ENCODE results near the gene CEP104. TPM values are rescaled to one million over a fixed set of nuclear protein-coding genes. Genes with fewer than 3 reads are reported as not detected.
A peak's percentile ranks its signal among the peaks of the same experiment; 100 is the strongest.

CEP104 gene
- total and polyA plus RNA-seq, 9 of the 15 experiments (the other 6 are each of a cell fraction or from before 2014, with no cell fraction given): 11.2 to 63.4 (median 42.6) TPM

DNA sequence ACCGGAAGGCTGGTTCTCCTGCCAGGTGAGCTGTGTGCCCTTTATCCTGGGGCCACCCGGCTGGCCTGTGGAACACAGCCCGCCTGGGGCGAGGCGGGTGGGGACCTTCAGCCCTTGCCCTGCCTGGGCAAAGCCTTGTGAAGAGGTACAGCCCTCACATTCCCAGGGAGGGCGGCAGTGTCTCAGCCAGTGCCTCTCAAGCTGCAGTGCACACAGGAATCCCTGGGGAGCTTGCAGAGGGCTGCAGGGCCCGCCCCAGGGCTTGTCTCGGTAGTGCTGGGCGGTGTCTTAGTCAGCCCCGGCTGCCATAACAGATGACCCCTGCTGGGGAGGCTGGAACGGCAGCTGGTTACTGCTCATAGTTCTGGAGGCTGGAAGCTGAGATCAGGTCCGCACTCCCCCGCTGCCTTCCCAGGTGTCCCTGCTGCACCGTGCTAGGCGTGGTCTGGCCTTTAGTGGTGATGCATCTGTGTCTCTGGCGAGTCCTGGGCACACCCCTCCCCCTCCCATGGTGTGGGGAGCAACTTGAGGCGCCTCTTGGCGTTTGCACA, 12.8 kb upstream of the CEP104 start (continued):
- TF ChIP-seq RFX7 (CRISPR knock-in tag; IDR thresholded peaks at IDR 0.05): no peak
- no peak for TF ChIP-seq SRSF3 (IDR thresholded peaks at IDR 0.05; ENCODE audit: insufficient read depth, low read length)
- TF ChIP-seq, protein P1, sequence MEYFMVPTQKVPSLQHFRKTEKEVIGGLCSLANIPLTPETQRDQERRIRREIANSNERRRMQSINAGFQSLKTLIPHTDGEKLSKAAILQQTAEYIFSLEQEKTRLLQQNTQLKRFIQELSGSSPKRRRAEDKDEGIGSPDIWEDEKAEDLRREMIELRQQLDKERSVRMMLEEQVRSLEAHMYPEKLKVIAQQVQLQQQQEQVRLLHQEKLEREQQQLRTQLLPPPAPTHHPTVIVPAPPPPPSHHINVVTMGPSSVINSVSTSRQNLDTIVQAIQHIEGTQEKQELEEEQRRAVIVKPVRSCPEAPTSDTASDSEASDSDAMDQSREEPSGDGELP (CRISPR knock-in tag; IDR thresholded peaks at IDR 0.05; ENCODE audit: borderline replicate concordance): peak; percentile 91
- no peak for TF ChIP-seq E2F8 (IDR thresholded peaks at IDR 0.05; ENCODE audit: low read depth, partially characterized antibody)
- TF ChIP-seq THAP7 (CRISPR knock-in tag; IDR thresholded peaks at IDR 0.05): no peak
- no peak; the same call in 1 of the 2 replicates for TF ChIP-seq RAD51 (IDR thresholded peaks at IDR 0.05; ENCODE audit: borderline replicate concordance, low read depth)
- TF ChIP-seq, protein P2, sequence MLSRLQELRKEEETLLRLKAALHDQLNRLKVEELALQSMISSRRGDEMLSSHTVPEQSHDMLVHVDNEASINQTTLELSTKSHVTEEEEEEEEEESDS (CRISPR knock-in tag; IDR thresholded peaks at IDR 0.05): no peak
- no peak for TF ChIP-seq SRSF9 (IDR thresholded peaks at IDR 0.05; ENCODE audit: borderline replicate concordance, low read depth, low read length)
- TF ChIP-seq ZNF512 (tag; IDR thresholded peaks at IDR 0.05): no peak
- TF ChIP-seq, protein P3, sequence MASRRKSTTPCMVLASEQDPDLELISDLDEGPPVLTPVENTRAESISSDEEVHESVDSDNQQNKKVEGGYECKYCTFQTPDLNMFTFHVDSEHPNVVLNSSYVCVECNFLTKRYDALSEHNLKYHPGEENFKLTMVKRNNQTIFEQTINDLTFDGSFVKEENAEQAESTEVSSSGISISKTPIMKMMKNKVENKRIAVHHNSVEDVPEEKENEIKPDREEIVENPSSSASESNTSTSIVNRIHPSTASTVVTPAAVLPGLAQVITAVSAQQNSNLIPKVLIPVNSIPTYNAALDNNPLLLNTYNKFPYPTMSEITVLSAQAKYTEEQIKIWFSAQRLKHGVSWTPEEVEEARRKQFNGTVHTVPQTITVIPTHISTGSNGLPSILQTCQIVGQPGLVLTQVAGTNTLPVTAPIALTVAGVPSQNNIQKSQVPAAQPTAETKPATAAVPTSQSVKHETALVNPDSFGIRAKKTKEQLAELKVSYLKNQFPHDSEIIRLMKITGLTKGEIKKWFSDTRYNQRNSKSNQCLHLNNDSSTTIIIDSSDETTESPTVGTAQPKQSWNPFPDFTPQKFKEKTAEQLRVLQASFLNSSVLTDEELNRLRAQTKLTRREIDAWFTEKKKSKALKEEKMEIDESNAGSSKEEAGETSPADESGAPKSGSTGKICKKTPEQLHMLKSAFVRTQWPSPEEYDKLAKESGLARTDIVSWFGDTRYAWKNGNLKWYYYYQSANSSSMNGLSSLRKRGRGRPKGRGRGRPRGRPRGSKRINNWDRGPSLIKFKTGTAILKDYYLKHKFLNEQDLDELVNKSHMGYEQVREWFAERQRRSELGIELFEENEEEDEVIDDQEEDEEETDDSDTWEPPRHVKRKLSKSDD (conservative IDR thresholded peaks at IDR 0.05; ENCODE audit: low read length): no peak
- TF ChIP-seq, protein P4, sequence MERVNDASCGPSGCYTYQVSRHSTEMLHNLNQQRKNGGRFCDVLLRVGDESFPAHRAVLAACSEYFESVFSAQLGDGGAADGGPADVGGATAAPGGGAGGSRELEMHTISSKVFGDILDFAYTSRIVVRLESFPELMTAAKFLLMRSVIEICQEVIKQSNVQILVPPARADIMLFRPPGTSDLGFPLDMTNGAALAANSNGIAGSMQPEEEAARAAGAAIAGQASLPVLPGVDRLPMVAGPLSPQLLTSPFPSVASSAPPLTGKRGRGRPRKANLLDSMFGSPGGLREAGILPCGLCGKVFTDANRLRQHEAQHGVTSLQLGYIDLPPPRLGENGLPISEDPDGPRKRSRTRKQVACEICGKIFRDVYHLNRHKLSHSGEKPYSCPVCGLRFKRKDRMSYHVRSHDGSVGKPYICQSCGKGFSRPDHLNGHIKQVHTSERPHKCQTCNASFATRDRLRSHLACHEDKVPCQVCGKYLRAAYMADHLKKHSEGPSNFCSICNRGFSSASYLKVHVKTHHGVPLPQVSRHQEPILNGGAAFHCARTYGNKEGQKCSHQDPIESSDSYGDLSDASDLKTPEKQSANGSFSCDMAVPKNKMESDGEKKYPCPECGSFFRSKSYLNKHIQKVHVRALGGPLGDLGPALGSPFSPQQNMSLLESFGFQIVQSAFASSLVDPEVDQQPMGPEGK (CRISPR knock-in tag; IDR thresholded peaks at IDR 0.05; ENCODE audit: borderline replicate concordance): no peak
- TF ChIP-seq GTF2E2 (tag; IDR thresholded peaks at IDR 0.05): no peak
- TF ChIP-seq, protein P5, sequence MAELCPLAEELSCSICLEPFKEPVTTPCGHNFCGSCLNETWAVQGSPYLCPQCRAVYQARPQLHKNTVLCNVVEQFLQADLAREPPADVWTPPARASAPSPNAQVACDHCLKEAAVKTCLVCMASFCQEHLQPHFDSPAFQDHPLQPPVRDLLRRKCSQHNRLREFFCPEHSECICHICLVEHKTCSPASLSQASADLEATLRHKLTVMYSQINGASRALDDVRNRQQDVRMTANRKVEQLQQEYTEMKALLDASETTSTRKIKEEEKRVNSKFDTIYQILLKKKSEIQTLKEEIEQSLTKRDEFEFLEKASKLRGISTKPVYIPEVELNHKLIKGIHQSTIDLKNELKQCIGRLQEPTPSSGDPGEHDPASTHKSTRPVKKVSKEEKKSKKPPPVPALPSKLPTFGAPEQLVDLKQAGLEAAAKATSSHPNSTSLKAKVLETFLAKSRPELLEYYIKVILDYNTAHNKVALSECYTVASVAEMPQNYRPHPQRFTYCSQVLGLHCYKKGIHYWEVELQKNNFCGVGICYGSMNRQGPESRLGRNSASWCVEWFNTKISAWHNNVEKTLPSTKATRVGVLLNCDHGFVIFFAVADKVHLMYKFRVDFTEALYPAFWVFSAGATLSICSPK (IDR thresholded peaks at IDR 0.05; ENCODE audit: borderline replicate concordance): no peak
